GM23338 (cell line): Measurements from ENCODE around the gene NSF. TPM values are rescaled to one million over a fixed set of nuclear protein-coding genes. Genes with fewer than 3 reads are reported as not detected.

Source experiments
- ATAC-seq: fragments of 200-7000 bp; cut with Tn5 transposase; 3 replicates; pipeline ENCODE4 v1.9.1; 2020
- DNase-seq: peaks from one replicate; pipeline ENCODE4 v3.0.0-alpha.2; 2015; ENCODE audit warnings: low spot score
- H2AFZ ChIP-seq: fragments of 200-600 bp; sonication (generic); 2 replicates; pipeline ENCODE4 v1.8.0; 2016; ENCODE audit warnings: antibody characterized with exemption, mild to moderate bottlenecking, moderate library complexity
- H3F3A ChIP-seq: fragments of 200-600 bp; sonication (generic); replicated peaks from 2 replicates; pipeline ENCODE4 v1.8.0; 2017; ENCODE audit warnings: antibody characterized with exemption, mixed run types, low read depth
- H3K27ac ChIP-seq: fragments of 200-600 bp; sonication (generic); 2 replicates; pipeline ENCODE4 v1.6.1; 2016; ENCODE audit warnings: low read depth
- H3K27me3 ChIP-seq: fragments of 200-600 bp; sonication (generic); 2 replicates; pipeline ENCODE4 v1.8.0; 2016; ENCODE audit warnings: mild to moderate bottlenecking, mixed run types, moderate library complexity; ENCODE audit not compliant: insufficient read depth
- H3K36me3 ChIP-seq: fragments of 200-600 bp; sonication (generic); 2 replicates; pipeline ENCODE4 v1.8.0; 2016; ENCODE audit warnings: mild to moderate bottlenecking; ENCODE audit not compliant: insufficient read depth
- H3K4me1 ChIP-seq: fragments of 200-600 bp; sonication (generic); 2 replicates; pipeline ENCODE4 v1.8.0; 2016; ENCODE audit warnings: mild to moderate bottlenecking, moderate library complexity; ENCODE audit not compliant: insufficient read depth
- H3K4me2 ChIP-seq: fragments of 200-600 bp; sonication (generic); 2 replicates; pipeline ENCODE4 v1.7.1; 2017; ENCODE audit warnings: mixed run types
- H3K4me3 ChIP-seq: fragments of 200-600 bp; sonication (generic); 2 replicates; pipeline ENCODE4 v1.6.1; 2016; ENCODE audit warnings: mixed run types
- H3K79me2 ChIP-seq: fragments of 200-600 bp; sonication (generic); replicated peaks from 2 replicates; pipeline ENCODE4 v1.8.0; 2017; ENCODE audit warnings: mild to moderate bottlenecking; ENCODE audit not compliant: insufficient read depth
- H3K9me2 ChIP-seq: fragments of 200-600 bp; sonication (generic); 2 replicates; pipeline ENCODE4 v1.8.0; 2017; ENCODE audit not compliant: insufficient read depth
- H4K20me1 ChIP-seq: fragments of 200-600 bp; sonication (generic); replicated peaks from 2 replicates; pipeline ENCODE4 v1.8.0; 2017; ENCODE audit warnings: mild to moderate bottlenecking; ENCODE audit not compliant: insufficient read depth
- H3K27ac Mint-ChIP-seq: 2 replicates; pipeline ENCODE4 v1.8.0; 2020; ENCODE audit warnings: inconsistent platforms, mild to moderate bottlenecking, moderate library complexity, mixed read lengths
- H3K27me3 Mint-ChIP-seq: 3 replicates; pipeline ENCODE4 v1.8.0; 2022; ENCODE audit warnings: low read depth, mild to moderate bottlenecking, moderate library complexity, mixed read lengths, inconsistent platforms; ENCODE audit not compliant: insufficient read depth, poor library complexity
- H3K36me3 Mint-ChIP-seq: 3 replicates; pipeline ENCODE4 v1.8.0; 2021; ENCODE audit warnings: low read depth, mild to moderate bottlenecking, inconsistent platforms, moderate library complexity, mixed read lengths
- H3K4me1 Mint-ChIP-seq: 3 replicates; pipeline ENCODE4 v1.8.0; 2020; ENCODE audit warnings: mild to moderate bottlenecking, inconsistent platforms, mixed read lengths
- H3K4me3 Mint-ChIP-seq: 3 replicates; pipeline ENCODE4 v1.8.0; 2021; ENCODE audit warnings: moderate library complexity, mild to moderate bottlenecking, inconsistent platforms, mixed read lengths
- H3K9me3 Mint-ChIP-seq: 3 replicates; pipeline ENCODE4 v1.8.0; 2020; ENCODE audit warnings: moderate library complexity, mild to moderate bottlenecking, inconsistent platforms, mixed read lengths
- CREB1 ChIP-seq: fragments of 250-450 bp; sonication (Bioruptor Pico); IDR thresholded peaks from 2 replicates; pipeline ENCODE4 v1.5.0; 2020; ENCODE audit warnings: low read depth, mild to moderate bottlenecking, moderate library complexity
- EZH2 ChIP-seq: fragments of 200-600 bp; sonication (generic); IDR thresholded peaks from one replicate; pipeline ENCODE4 v1.8.0; 2017; ENCODE audit warnings: antibody characterized with exemption, mild to moderate bottlenecking, low read depth; ENCODE audit not compliant: unreplicated experiment
- EZH2phosphoT487 ChIP-seq: fragments of 200-600 bp; sonication (generic); IDR thresholded peaks from one replicate; pipeline ENCODE4 v1.8.1; 2018; ENCODE audit warnings: antibody characterized with exemption; ENCODE audit not compliant: unreplicated experiment
- JUNB ChIP-seq: IDR thresholded peaks from one replicate; pipeline ENCODE4 v1.6.1; 2016; ENCODE audit warnings: antibody characterized with exemption; ENCODE audit not compliant: unreplicated experiment
- NANOG ChIP-seq: IDR thresholded peaks from 2 replicates; pipeline ENCODE4 v1.6.1; 2016; ENCODE audit warnings: antibody characterized with exemption, borderline replicate concordance
- POLR2AphosphoS5 ChIP-seq: IDR thresholded peaks from 2 replicates; pipeline ENCODE4 v1.6.1; 2016; ENCODE audit warnings: antibody characterized with exemption, low read depth
- STAT1 ChIP-seq: IDR thresholded peaks from one replicate; pipeline ENCODE4 v1.6.1; 2016; ENCODE audit warnings: antibody characterized with exemption; ENCODE audit not compliant: unreplicated experiment
- ZNF114 ChIP-seq: fragments of 250-450 bp; sonication (Bioruptor Pico); IDR thresholded peaks from 2 replicates; pipeline ENCODE4 v1.5.0; 2020; ENCODE audit warnings: mild to moderate bottlenecking, moderate library complexity
- ZNF331 ChIP-seq: fragments of 250-450 bp; sonication (Bioruptor Pico); IDR thresholded peaks from 2 replicates; pipeline ENCODE4 v1.5.0; 2020; ENCODE audit warnings: low read depth, mild to moderate bottlenecking, moderate library complexity
- polyA plus RNA-seq: library from polyadenylated mRNA; unstranded; fragments of >200 nt; fragmentation: Nextera tagmentation; extraction: Ambion mirVana; gene quantifications from 2 replicates; pipeline ENCODE4 v1.2.1, GENCODE V29; 2016
- total RNA-seq: library from RNA; depleted of rRNA; stranded (reverse); fragments of >200 nt; shearing (Covaris generic); gene quantifications from 2 replicates; pipeline ENCODE4 v1.2.3, GENCODE V29; 2014
- TF ChIP-seq, protein P1 (sequence below): IDR thresholded peaks from one replicate; pipeline ENCODE4 v1.6.1; 2018; ENCODE audit warnings: antibody characterized with exemption; ENCODE audit not compliant: unreplicated experiment
- TF ChIP-seq, protein P2 (sequence below): fragments of 250-450 bp; sonication (Bioruptor Pico); IDR thresholded peaks from 2 replicates; pipeline ENCODE4 v1.5.0; 2020; ENCODE audit warnings: mild to moderate bottlenecking, moderate library complexity
- TF ChIP-seq, protein P3 (sequence below), 2 experiments: fragments of 200-600 bp in 1 of 2; sonication (generic) in 1 of 2; conservative IDR thresholded peaks; 2 replicates each; pipeline versions ENCODE4 v1.5.1 to v1.6.1; 2016 to 2017; ENCODE audit warnings: antibody characterized with exemption in 2 of 2, low read depth in 2 of 2, mild to moderate bottlenecking in 2 of 2, moderate library complexity in 1 of 2
- TF ChIP-seq, protein P4 (sequence below): IDR thresholded peaks from 2 replicates; pipeline ENCODE4 v1.6.1; 2016; ENCODE audit warnings: antibody characterized with exemption

NSF gene
- total and polyA plus RNA-seq, 2 experiments from 2014 or later = 12.5 to 26.5 TPM

DNA sequence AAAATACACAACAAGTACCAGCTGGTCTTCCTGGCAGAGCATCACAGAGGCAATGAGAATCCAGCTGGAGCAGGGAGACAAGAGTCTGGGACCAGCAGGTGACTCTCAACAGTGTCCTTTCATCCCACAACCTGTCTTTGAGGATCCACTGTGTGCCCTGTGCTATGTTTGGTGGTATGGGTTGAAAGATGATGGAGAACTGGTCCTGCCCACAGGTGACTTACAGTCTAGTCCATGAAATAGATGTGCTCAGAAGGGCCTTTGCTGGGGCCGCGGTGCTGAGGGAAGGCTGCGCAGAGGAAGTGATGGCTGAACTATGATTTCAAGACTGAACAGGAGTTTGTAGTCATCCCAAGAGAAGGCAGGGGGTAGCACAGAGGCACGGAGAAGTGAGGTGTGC lies 210.1 kb downstream of the NSF start:
- no peak overlapping the region for H3K4me3 ChIP-seq
- H3K36me3 ChIP-seq = no peaks in the 10 kb centered on the region
- H3K4me2 ChIP-seq = no peak overlapping the region
- no peak overlapping the region for H3K27ac Mint-ChIP-seq
- H3K9me3 Mint-ChIP-seq = no peaks in the 10 kb centered on the region; the same call in 2 of the 3 replicates
- DNase-seq (no peak), ATAC-seq (no peak)
- no peaks in the 10 kb centered on the region for H3F3A ChIP-seq
- H4K20me1 ChIP-seq = no peaks in the 10 kb centered on the region; the same call in 1 of the 2 replicates
- no peaks in the 10 kb centered on the region for H3K9me2 ChIP-seq
- no peaks in the 10 kb centered on the region for H3K4me1 ChIP-seq
- no peak overlapping the region for H3K4me3 Mint-ChIP-seq
- TF ChIP-seq STAT1 (no peak), ZNF114 (CRISPR knock-in tag) (no peak), POLR2AphosphoS5 (no peak), CREB1 (CRISPR knock-in tag) (no peak), JUNB (no peak), EZH2 (no peak), ZNF331 (CRISPR knock-in tag) (no peak), EZH2phosphoT487 (no peak), NANOG (no peak)
- TF ChIP-seq, protein P1, sequence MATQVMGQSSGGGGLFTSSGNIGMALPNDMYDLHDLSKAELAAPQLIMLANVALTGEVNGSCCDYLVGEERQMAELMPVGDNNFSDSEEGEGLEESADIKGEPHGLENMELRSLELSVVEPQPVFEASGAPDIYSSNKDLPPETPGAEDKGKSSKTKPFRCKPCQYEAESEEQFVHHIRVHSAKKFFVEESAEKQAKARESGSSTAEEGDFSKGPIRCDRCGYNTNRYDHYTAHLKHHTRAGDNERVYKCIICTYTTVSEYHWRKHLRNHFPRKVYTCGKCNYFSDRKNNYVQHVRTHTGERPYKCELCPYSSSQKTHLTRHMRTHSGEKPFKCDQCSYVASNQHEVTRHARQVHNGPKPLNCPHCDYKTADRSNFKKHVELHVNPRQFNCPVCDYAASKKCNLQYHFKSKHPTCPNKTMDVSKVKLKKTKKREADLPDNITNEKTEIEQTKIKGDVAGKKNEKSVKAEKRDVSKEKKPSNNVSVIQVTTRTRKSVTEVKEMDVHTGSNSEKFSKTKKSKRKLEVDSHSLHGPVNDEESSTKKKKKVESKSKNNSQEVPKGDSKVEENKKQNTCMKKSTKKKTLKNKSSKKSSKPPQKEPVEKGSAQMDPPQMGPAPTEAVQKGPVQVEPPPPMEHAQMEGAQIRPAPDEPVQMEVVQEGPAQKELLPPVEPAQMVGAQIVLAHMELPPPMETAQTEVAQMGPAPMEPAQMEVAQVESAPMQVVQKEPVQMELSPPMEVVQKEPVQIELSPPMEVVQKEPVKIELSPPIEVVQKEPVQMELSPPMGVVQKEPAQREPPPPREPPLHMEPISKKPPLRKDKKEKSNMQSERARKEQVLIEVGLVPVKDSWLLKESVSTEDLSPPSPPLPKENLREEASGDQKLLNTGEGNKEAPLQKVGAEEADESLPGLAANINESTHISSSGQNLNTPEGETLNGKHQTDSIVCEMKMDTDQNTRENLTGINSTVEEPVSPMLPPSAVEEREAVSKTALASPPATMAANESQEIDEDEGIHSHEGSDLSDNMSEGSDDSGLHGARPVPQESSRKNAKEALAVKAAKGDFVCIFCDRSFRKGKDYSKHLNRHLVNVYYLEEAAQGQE = no peak
- TF ChIP-seq, protein P2, sequence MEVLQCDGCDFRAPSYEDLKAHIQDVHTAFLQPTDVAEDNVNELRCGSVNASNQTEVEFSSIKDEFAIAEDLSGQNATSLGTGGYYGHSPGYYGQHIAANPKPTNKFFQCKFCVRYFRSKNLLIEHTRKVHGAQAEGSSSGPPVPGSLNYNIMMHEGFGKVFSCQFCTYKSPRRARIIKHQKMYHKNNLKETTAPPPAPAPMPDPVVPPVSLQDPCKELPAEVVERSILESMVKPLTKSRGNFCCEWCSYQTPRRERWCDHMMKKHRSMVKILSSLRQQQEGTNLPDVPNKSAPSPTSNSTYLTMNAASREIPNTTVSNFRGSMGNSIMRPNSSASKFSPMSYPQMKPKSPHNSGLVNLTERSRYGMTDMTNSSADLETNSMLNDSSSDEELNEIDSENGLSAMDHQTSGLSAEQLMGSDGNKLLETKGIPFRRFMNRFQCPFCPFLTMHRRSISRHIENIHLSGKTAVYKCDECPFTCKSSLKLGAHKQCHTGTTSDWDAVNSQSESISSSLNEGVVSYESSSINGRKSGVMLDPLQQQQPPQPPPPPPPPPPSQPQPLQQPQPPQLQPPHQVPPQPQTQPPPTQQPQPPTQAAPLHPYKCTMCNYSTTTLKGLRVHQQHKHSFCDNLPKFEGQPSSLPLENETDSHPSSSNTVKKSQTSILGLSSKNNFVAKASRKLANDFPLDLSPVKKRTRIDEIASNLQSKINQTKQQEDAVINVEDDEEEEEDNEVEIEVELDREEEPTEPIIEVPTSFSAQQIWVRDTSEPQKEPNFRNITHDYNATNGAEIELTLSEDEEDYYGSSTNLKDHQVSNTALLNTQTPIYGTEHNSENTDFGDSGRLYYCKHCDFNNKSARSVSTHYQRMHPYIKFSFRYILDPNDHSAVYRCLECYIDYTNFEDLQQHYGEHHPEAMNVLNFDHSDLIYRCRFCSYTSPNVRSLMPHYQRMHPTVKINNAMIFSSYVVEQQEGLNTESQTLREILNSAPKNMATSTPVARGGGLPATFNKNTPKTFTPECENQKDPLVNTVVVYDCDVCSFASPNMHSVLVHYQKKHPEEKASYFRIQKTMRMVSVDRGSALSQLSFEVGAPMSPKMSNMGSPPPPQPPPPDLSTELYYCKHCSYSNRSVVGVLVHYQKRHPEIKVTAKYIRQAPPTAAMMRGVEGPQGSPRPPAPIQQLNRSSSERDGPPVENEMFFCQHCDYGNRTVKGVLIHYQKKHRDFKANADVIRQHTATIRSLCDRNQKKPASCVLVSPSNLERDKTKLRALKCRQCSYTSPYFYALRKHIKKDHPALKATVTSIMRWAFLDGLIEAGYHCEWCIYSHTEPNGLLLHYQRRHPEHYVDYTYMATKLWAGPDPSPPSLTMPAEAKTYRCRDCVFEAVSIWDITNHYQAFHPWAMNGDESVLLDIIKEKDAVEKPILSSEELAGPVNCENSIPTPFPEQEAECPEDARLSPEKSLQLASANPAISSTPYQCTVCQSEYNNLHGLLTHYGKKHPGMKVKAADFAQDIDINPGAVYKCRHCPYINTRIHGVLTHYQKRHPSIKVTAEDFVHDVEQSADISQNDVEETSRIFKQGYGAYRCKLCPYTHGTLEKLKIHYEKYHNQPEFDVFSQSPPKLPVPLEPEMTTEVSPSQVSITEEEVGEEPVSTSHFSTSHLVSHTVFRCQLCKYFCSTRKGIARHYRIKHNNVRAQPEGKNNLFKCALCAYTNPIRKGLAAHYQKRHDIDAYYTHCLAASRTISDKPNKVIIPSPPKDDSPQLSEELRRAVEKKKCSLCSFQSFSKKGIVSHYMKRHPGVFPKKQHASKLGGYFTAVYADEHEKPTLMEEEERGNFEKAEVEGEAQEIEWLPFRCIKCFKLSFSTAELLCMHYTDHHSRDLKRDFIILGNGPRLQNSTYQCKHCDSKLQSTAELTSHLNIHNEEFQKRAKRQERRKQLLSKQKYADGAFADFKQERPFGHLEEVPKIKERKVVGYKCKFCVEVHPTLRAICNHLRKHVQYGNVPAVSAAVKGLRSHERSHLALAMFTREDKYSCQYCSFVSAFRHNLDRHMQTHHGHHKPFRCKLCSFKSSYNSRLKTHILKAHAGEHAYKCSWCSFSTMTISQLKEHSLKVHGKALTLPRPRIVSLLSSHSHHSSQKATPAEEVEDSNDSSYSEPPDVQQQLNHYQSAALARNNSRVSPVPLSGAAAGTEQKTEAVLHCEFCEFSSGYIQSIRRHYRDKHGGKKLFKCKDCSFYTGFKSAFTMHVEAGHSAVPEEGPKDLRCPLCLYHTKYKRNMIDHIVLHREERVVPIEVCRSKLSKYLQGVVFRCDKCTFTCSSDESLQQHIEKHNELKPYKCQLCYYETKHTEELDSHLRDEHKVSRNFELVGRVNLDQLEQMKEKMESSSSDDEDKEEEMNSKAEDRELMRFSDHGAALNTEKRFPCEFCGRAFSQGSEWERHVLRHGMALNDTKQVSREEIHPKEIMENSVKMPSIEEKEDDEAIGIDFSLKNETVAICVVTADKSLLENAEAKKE = no peak
- TF ChIP-seq, protein P3, sequence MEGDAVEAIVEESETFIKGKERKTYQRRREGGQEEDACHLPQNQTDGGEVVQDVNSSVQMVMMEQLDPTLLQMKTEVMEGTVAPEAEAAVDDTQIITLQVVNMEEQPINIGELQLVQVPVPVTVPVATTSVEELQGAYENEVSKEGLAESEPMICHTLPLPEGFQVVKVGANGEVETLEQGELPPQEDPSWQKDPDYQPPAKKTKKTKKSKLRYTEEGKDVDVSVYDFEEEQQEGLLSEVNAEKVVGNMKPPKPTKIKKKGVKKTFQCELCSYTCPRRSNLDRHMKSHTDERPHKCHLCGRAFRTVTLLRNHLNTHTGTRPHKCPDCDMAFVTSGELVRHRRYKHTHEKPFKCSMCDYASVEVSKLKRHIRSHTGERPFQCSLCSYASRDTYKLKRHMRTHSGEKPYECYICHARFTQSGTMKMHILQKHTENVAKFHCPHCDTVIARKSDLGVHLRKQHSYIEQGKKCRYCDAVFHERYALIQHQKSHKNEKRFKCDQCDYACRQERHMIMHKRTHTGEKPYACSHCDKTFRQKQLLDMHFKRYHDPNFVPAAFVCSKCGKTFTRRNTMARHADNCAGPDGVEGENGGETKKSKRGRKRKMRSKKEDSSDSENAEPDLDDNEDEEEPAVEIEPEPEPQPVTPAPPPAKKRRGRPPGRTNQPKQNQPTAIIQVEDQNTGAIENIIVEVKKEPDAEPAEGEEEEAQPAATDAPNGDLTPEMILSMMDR (conservative IDR thresholded peaks at IDR 0.05; ENCODE audit: low read depth in 2 of 2) = no peak
- TF ChIP-seq, protein P4, sequence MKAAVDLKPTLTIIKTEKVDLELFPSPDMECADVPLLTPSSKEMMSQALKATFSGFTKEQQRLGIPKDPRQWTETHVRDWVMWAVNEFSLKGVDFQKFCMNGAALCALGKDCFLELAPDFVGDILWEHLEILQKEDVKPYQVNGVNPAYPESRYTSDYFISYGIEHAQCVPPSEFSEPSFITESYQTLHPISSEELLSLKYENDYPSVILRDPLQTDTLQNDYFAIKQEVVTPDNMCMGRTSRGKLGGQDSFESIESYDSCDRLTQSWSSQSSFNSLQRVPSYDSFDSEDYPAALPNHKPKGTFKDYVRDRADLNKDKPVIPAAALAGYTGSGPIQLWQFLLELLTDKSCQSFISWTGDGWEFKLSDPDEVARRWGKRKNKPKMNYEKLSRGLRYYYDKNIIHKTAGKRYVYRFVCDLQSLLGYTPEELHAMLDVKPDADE = no peak
- H3K4me1 Mint-ChIP-seq = peaks cover 8% of the 10 kb centered on the region; the same call in 2 of the 3 replicates
- no peaks in the 10 kb centered on the region for H3K79me2 ChIP-seq
- peaks cover 6% of the 10 kb centered on the region for H3K27me3 Mint-ChIP-seq
- H3K27me3 ChIP-seq = no peaks in the 10 kb centered on the region
- no peak overlapping the region for H2AFZ ChIP-seq
- no peak overlapping the region for H3K27ac ChIP-seq
- H3K36me3 Mint-ChIP-seq = no peaks in the 10 kb centered on the region
